ENCODE measurements around the gene RPS6KL1. TPM values are rescaled to one million over a fixed set of nuclear protein-coding genes. Genes with fewer than 3 reads are reported as not detected.

RPS6KL1 gene
- total RNA-seq, 2 donors from 2014 or later, result 4.4 to 10.4 TPM

GRCh38 chr14:74962493-74962892 is 39.4 kb upstream of the RPS6KL1 start:
- H3K36me3 ChIP-seq (ENCODE audit: control insufficient read depth, insufficient read depth, low read length), result no peaks in the 10 kb centered on the region
- H3K4me3 ChIP-seq (ENCODE audit: low read length), result no peak overlapping the region
- H3K27ac Mint-ChIP-seq, result no peak overlapping the region
- H3K27me3 Mint-ChIP-seq (ENCODE audit: insufficient read depth), result peaks cover 4% of the 10 kb centered on the region
- TF ChIP-seq CTCF (conservative IDR thresholded peaks at IDR 0.05), result no peak
- H3K9ac ChIP-seq (ENCODE audit: extremely low read depth, low read length, poor library complexity, severe bottlenecking), result no peak overlapping the region
- no peak overlapping the region for H3K27ac ChIP-seq (ENCODE audit: low read depth, low read length)
- no peaks in the 10 kb centered on the region for H3K4me1 Mint-ChIP-seq
- 87 to 96% methylated on average over 8 of the region's 8 CpGs for WGBS, 2 experiments (ENCODE audit: insufficient coverage in 1 of 2, insufficient read length in 1 of 2)
- no peak overlapping the region for H3K4me3 Mint-ChIP-seq
- no peaks in the 10 kb centered on the region for H3K36me3 Mint-ChIP-seq (ENCODE audit: low read depth)
- DNase-seq, result no peak
- no peaks in the 10 kb centered on the region for H3K27me3 ChIP-seq (ENCODE audit: control insufficient read depth, insufficient read depth, low read length, poor library complexity, severe bottlenecking)
- no peaks in the 10 kb centered on the region for H3K9me3 ChIP-seq (ENCODE audit: control insufficient read depth, low read length)
- no peaks in the 10 kb centered on the region for H3K9me3 Mint-ChIP-seq
- no peaks in the 10 kb centered on the region for H3K4me1 ChIP-seq (ENCODE audit: control insufficient read depth, insufficient read depth, low read length)

- no peak for TF ChIP-seq CTCF (conservative IDR thresholded peaks at IDR 0.05)
- H3K9me3 Mint-ChIP-seq, result no peaks in the 10 kb centered on the region
Measured at GRCh38 chr14:74962046-74962445, 39.0 kb upstream of the RPS6KL1 start.

GRCh38 chr14:74961238-74961911 is 38.3 kb upstream of the RPS6KL1 start:
- no peaks in the 10 kb centered on the region for H3K36me3 Mint-ChIP-seq (ENCODE audit: low read depth)
- H3K4me1 Mint-ChIP-seq, result no peaks in the 10 kb centered on the region
- H3K27me3 Mint-ChIP-seq (ENCODE audit: insufficient read depth), result peaks cover 10% of the 10 kb centered on the region
- no peak for TF ChIP-seq CTCF (conservative IDR thresholded peaks at IDR 0.05)
- no peak overlapping the region for H3K9ac ChIP-seq (ENCODE audit: extremely low read depth, low read length, poor library complexity, severe bottlenecking)
- H3K4me1 ChIP-seq (ENCODE audit: control insufficient read depth, insufficient read depth, low read length), result no peaks in the 10 kb centered on the region
- H3K27ac Mint-ChIP-seq, result no peak overlapping the region
- no peak overlapping the region for H3K4me3 ChIP-seq (ENCODE audit: low read length)
- no peak for DNase-seq
- H3K36me3 ChIP-seq (ENCODE audit: control insufficient read depth, insufficient read depth, low read length), result no peaks in the 10 kb centered on the region
- no peaks in the 10 kb centered on the region for H3K9me3 ChIP-seq (ENCODE audit: control insufficient read depth, low read length)
- H3K9me3 Mint-ChIP-seq, result no peaks in the 10 kb centered on the region
- WGBS, 2 experiments (ENCODE audit: insufficient coverage in 1 of 2, insufficient read length in 1 of 2), result 90 to 100% methylated on average over 2 to 5 of the region's 5 CpGs
- H3K27ac ChIP-seq (ENCODE audit: low read depth, low read length), result no peak overlapping the region
- H3K4me3 Mint-ChIP-seq, result no peak overlapping the region
- H3K27me3 ChIP-seq (ENCODE audit: control insufficient read depth, insufficient read depth, low read length, poor library complexity, severe bottlenecking), result peaks cover 2% of the 10 kb centered on the region

More at GRCh38 chr14:74962046-74962445, 39.0 kb upstream of the RPS6KL1 start:
- Histone ChIP-seq H3K27ac (ENCODE audit: low read depth, low read length) (no peak overlapping the region), H3K27me3 (ENCODE audit: control insufficient read depth, insufficient read depth, low read length, poor library complexity, severe bottlenecking) (no peaks in the 10 kb centered on the region), H3K4me1 (ENCODE audit: control insufficient read depth, insufficient read depth, low read length) (no peaks in the 10 kb centered on the region), H3K9ac (ENCODE audit: extremely low read depth, low read length, poor library complexity, severe bottlenecking) (no peak overlapping the region), H3K36me3 (ENCODE audit: control insufficient read depth, insufficient read depth, low read length) (no peaks in the 10 kb centered on the region), H3K9me3 (ENCODE audit: control insufficient read depth, low read length) (no peaks in the 10 kb centered on the region), H3K4me3 (ENCODE audit: low read length) (no peak overlapping the region)
- Mint-ChIP-seq H3K27ac (no peak overlapping the region), H3K4me3 (no peak overlapping the region), H3K4me1 (no peaks in the 10 kb centered on the region), H3K27me3 (ENCODE audit: insufficient read depth) (peaks cover 5% of the 10 kb centered on the region), H3K36me3 (ENCODE audit: low read depth) (no peaks in the 10 kb centered on the region)
- 91 to 100% methylated on average over 2 to 11 of the region's 11 CpGs for WGBS, 2 experiments (ENCODE audit: insufficient coverage in 1 of 2, insufficient read length in 1 of 2)
- DNase-seq, result no peak

All from endodermal cell (in vitro differentiated cells).